DND-41 (cell line): ENCODE results near the gene FGFR3.

Source experiments
- ATAC-seq: fragments of 200-7000 bp; cut with Tn5 transposase; 3 replicates; pipeline ENCODE4 v1.9.1; 2021; ENCODE audit warnings: low read depth; ENCODE audit not compliant: insufficient read depth
- DNase-seq: peaks from one replicate; pipeline ENCODE4 v3.0.0-alpha.2; 2020
- H2AFZ ChIP-seq: 2 replicates; pipeline ENCODE4 v1.6.0; 2012; ENCODE audit warnings: low read depth, low read length
- H3K27ac ChIP-seq: 2 replicates; pipeline ENCODE4 v1.5.1; 2012; ENCODE audit warnings: low read length, inconsistent platforms
- H3K27me3 ChIP-seq: fragments of 200-600 bp; sonication (generic); 2 replicates; pipeline ENCODE4 v1.6.0; 2012; ENCODE audit warnings: low read length, mild to moderate bottlenecking, inconsistent platforms; ENCODE audit not compliant: insufficient read depth, poor library complexity
- H3K36me3 ChIP-seq: 2 replicates; pipeline ENCODE4 v1.5.1; 2012; ENCODE audit warnings: low read length, inconsistent platforms; ENCODE audit not compliant: insufficient read depth
- H3K4me1 ChIP-seq: 2 replicates; pipeline ENCODE4 v1.5.1; 2012; ENCODE audit warnings: mild to moderate bottlenecking, low read length; ENCODE audit not compliant: insufficient read depth
- H3K4me2 ChIP-seq: 2 replicates; pipeline ENCODE4 v1.6.0; 2012; ENCODE audit warnings: mild to moderate bottlenecking, moderate library complexity, low read length, inconsistent platforms; ENCODE audit not compliant: insufficient read depth
- H3K4me3 ChIP-seq, 2 experiments: fragments of 200-600 bp in 1 of 2; shearing (Covaris generic) in 1 of 2; 2 replicates each; pipeline ENCODE4 v1.5.1; 2012 to 2016; ENCODE audit warnings: inconsistent platforms in 2 of 2, low read length in 2 of 2, mild to moderate bottlenecking in 2 of 2, low read depth in 1 of 2, moderate library complexity in 1 of 2
- H3K79me2 ChIP-seq: 2 replicates; pipeline ENCODE4 v1.6.0; 2012; ENCODE audit warnings: low read length, inconsistent platforms; ENCODE audit not compliant: insufficient read depth
- H3K9ac ChIP-seq: 2 replicates; pipeline ENCODE4 v1.6.0; 2012; ENCODE audit warnings: low read depth, mild to moderate bottlenecking, inconsistent platforms, low read length, moderate library complexity
- H3K9me3 ChIP-seq: 2 replicates; pipeline ENCODE4 v1.5.1; 2012; ENCODE audit warnings: low read length, moderate library complexity, mild to moderate bottlenecking, inconsistent platforms; ENCODE audit not compliant: insufficient read depth, severe bottlenecking
- H4K20me1 ChIP-seq: 2 replicates; pipeline ENCODE4 v1.6.0; 2012; ENCODE audit warnings: low read length; ENCODE audit not compliant: insufficient read depth
- EZH2 ChIP-seq: IDR thresholded peaks from 3 replicates; pipeline ENCODE4 v1.6.1; 2012; ENCODE audit warnings: borderline replicate concordance, low read depth, mild to moderate bottlenecking, moderate library complexity, low read length, inconsistent platforms; ENCODE audit not compliant: severe bottlenecking
- TF ChIP-seq, protein P1 (sequence below): IDR thresholded peaks from 2 replicates; pipeline ENCODE4 v1.5.1; 2012; ENCODE audit warnings: borderline replicate concordance, low read length, moderate library complexity, mild to moderate bottlenecking; ENCODE audit not compliant: poor library complexity, severe bottlenecking; ENCODE audit errors: extremely low read depth

Gene FGFR3

DNA sequence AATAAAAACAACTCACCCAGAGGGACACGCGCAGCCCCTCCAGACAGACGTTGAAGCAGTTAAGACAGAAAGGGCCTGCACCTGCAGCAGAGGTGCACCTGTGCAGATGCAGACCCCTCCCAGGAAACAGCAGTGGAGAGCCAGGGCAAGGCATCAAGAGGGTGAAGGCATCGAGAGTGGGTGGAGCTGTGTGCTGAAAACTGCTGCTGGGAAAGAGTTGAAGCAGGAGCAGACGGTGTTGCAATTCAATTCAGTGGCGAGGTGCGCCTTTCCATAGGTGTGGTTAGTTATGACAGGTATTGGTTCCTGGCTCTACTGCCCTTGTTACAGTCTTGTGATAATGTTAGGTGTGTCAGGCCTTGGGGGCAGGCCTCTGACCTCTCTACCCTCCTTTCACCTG is 46.2 kb downstream of the FGFR3 start:
- no peak overlapping the region for H2AFZ ChIP-seq
- ATAC-seq: no peak

DNA sequence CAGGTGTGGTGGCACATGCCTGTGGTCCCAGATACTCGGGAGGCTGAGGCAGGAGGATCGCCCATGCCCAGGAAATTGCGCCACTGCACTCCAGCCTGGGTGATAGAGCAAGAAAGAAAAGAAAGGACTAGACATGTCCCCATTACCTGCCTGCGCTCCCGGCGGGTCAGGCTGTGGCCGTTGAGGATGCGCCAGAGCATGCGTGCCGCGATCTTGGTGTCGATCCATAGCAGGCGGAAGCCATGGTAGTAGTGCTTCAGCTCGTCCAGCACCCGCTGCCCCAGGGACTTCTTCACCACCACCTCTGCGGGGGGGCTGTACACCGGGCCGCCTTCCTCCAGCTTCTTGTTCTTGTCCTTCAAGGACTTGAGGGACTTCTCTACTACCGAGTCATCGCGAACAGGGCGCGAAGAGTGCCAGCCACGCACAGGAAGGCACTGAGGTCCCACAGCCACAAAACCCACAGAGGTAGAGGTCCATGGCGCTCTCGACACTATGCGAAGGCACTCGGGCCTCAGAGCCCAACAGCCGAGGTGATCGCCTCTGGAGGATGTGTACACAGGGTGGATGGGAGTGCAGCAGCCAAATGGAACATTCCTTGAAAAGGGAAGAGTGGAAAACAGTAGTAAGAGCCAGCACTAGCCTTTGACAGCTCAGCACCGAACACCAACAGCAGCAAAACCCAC is 48.3 kb downstream of the FGFR3 start:
- peaks cover 68% of the 10 kb centered on the region for H3K79me2 ChIP-seq

More for the DNA sequence above, 46.2 kb downstream of the FGFR3 start:
- Histone ChIP-seq H3K27me3 (no peaks in the 10 kb centered on the region), H3K4me2 (no peak overlapping the region), H3K79me2 (peaks cover 59% of the 10 kb centered on the region), H3K27ac (no peak overlapping the region), H3K36me3 (peaks cover 88% of the 10 kb centered on the region), H3K9ac (no peak overlapping the region), H3K9me3 (no peaks in the 10 kb centered on the region), H3K4me1 (peaks cover 11% of the 10 kb centered on the region), H3K4me3 (no peak overlapping the region), H4K20me1 (peaks cover 36% of the 10 kb centered on the region)
- TF ChIP-seq, protein P1, sequence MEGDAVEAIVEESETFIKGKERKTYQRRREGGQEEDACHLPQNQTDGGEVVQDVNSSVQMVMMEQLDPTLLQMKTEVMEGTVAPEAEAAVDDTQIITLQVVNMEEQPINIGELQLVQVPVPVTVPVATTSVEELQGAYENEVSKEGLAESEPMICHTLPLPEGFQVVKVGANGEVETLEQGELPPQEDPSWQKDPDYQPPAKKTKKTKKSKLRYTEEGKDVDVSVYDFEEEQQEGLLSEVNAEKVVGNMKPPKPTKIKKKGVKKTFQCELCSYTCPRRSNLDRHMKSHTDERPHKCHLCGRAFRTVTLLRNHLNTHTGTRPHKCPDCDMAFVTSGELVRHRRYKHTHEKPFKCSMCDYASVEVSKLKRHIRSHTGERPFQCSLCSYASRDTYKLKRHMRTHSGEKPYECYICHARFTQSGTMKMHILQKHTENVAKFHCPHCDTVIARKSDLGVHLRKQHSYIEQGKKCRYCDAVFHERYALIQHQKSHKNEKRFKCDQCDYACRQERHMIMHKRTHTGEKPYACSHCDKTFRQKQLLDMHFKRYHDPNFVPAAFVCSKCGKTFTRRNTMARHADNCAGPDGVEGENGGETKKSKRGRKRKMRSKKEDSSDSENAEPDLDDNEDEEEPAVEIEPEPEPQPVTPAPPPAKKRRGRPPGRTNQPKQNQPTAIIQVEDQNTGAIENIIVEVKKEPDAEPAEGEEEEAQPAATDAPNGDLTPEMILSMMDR: no peak
- TF ChIP-seq EZH2: no peak
- DNase-seq: no peak

DNA sequence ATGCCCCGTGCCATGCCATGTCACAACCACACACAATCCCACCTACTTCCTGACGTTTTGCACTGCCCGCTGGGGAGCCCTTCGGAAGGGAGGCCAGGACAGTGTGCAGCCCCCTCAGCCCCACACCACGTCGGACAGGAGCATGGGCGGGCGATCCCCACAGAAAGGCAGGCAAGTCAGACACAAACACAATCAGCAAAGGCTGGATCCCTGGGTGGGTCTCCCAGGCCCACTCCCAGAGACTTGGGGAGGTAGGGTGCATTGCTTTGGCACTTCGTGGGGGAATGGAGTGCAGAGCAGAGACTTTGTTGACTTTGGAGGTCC is 48.8 kb downstream of the FGFR3 start:
- no peak overlapping the region for H3K4me3 ChIP-seq
- H3K27me3 ChIP-seq: no peaks in the 10 kb centered on the region
- peaks cover 39% of the 10 kb centered on the region for H4K20me1 ChIP-seq
- H3K36me3 ChIP-seq: peaks cover 82% of the 10 kb centered on the region
- H3K4me2 ChIP-seq: no peak overlapping the region
- no peak for DNase-seq
- H2AFZ ChIP-seq: no peak overlapping the region
- H3K4me1 ChIP-seq: peaks cover 4% of the 10 kb centered on the region; the same call in 1 of the 2 replicates
- H3K9ac ChIP-seq: no peak overlapping the region
- ATAC-seq: no peak
- peaks cover 70% of the 10 kb centered on the region for H3K79me2 ChIP-seq
- no peaks in the 10 kb centered on the region for H3K9me3 ChIP-seq
- TF ChIP-seq, protein P1: no peak
- TF ChIP-seq EZH2: no peak
- H3K27ac ChIP-seq: peak overlapping the region; percentile 27

More for the DNA sequence above, 48.3 kb downstream of the FGFR3 start:
- Histone ChIP-seq H3K4me2 (no peak overlapping the region), H4K20me1 (peaks cover 36% of the 10 kb centered on the region), H3K9me3 (no peaks in the 10 kb centered on the region), H3K27me3 (no peaks in the 10 kb centered on the region), H3K36me3 (peaks cover 82% of the 10 kb centered on the region), H3K4me3 (no peak overlapping the region), H3K9ac (no peak overlapping the region), H2AFZ (no peak overlapping the region), H3K4me1 (peaks cover 4% of the 10 kb centered on the region; the same call in 1 of the 2 replicates), H3K27ac (peak overlapping the region; percentile 27; the same call in 1 of the 2 replicates)
- TF ChIP-seq, protein P1: no peak
- TF ChIP-seq EZH2: no peak
- peak; percentile 31 for DNase-seq
- 0 out of 3 replicates have a peak, but pooled peaks have one; percentile 24 for ATAC-seq

DNA sequence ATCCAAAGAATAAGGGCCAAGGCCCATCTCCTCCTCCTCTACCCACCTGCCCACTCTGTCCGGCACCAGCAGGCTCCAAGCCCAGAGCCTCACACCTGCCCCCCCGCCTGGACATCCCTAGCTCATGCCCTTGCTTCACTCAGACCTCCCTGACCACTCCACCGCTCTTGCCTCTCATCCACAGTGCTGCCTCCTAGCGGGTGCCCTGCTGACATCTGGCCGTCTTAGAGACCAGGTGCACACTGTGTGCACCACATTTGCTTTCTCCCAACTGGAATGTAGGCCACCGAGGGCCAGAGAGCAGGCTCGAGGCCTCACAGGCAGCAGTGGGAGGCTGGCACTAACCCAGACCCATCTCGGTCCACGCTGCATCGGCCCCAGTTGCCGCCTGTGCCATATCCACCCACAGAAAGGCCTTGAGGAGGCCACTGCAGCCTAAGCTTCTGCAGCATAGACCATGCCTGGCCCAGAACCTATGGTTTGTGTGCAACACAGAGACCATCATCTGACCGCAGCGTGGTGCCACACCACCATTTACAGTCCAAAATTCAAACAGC is 49.3 kb downstream of the FGFR3 start:
- Histone ChIP-seq H3K36me3 (peaks cover 82% of the 10 kb centered on the region), H3K4me2 (no peak overlapping the region), H3K79me2 (peaks cover 73% of the 10 kb centered on the region), H4K20me1 (peaks cover 39% of the 10 kb centered on the region), H3K9ac (no peak overlapping the region), H2AFZ (no peak overlapping the region), H3K27me3 (no peaks in the 10 kb centered on the region), H3K27ac (no peak overlapping the region), H3K9me3 (no peaks in the 10 kb centered on the region), H3K4me3 (no peak overlapping the region), H3K4me1 (peaks cover 4% of the 10 kb centered on the region; the same call in 1 of the 2 replicates)
- TF ChIP-seq, protein P1: no peak
- no peak for TF ChIP-seq EZH2
- ATAC-seq (no peak; the same call in 2 of the 3 replicates), DNase-seq (no peak)
